CD4-positive, alpha-beta T cell (primary cell): ENCODE results near the gene ZNF324B. TPM values are rescaled to one million over a fixed set of nuclear protein-coding genes. Genes with fewer than 3 reads are reported as not detected.

Experiments used
- ATAC-seq: fragments of 200-7000 bp; cut with Tn5 transposase; one replicate; pipeline ENCODE4 v1.10.0; 2022; ENCODE audit warnings: mild to moderate bottlenecking; ENCODE audit not compliant: poor library complexity
- CTCF ChIA-PET: fragments of 350-600 bp; sonication (Branson Sonifier 250); formaldehyde crosslinking; loops from one replicate; lab custom pipeline; 2021; ENCODE audit warnings: antibody characterized with exemption, inconsistent platforms; lab: Charles Lee
- POLR2A ChIA-PET: fragments of 350-600 bp; sonication (Branson Sonifier 250); formaldehyde crosslinking; loops from one replicate; lab custom pipeline; 2021; ENCODE audit warnings: antibody characterized with exemption, inconsistent platforms; lab: Charles Lee
- DNase-seq, 14 experiments: peaks; one replicate each; pipeline ENCODE4 v3.0.0-alpha.2; 2013 to 2020; ENCODE audit warnings: mixed read lengths in 2 of 14
- H3K27ac ChIP-seq, 2 donors: one replicate each; pipeline versions ENCODE4 v1.5.1 to v1.7.0; 2013; ENCODE audit warnings: low read length in 2 of 2, low read depth in 1 of 2, mild to moderate bottlenecking in 1 of 2
- H3K27me3 ChIP-seq, 2 experiments: 1 replicate in 1 of 2; 2 replicates in 1 of 2; pipeline versions ENCODE4 v1.6.1 to v1.7.0; 2013; ENCODE audit warnings: low read length in 2 of 2, control low read depth in 1 of 2, mild to moderate bottlenecking in 1 of 2, moderate library complexity in 1 of 2; ENCODE audit not compliant: insufficient read depth in 2 of 2, control insufficient read depth in 1 of 2
- H3K36me3 ChIP-seq: one replicate; pipeline ENCODE4 v1.6.1; 2013; ENCODE audit warnings: low read length, control low read depth; ENCODE audit not compliant: insufficient read depth
- H3K4me1 ChIP-seq: one replicate; pipeline ENCODE4 v1.6.1; 2013; ENCODE audit warnings: low read length, control low read depth; ENCODE audit not compliant: insufficient read depth
- H3K4me3 ChIP-seq: one replicate; pipeline ENCODE4 v1.5.1; 2013; ENCODE audit warnings: mild to moderate bottlenecking, low read length, moderate library complexity
- H3K9me3 ChIP-seq, 2 experiments: 1 replicate in 1 of 2; 2 replicates in 1 of 2; pipeline versions ENCODE4 v1.6.1 to v1.7.0; 2013; ENCODE audit warnings: low read length in 2 of 2, mild to moderate bottlenecking in 2 of 2, control low read depth in 1 of 2, moderate library complexity in 1 of 2; ENCODE audit not compliant: control insufficient read depth in 1 of 2, insufficient read depth in 1 of 2
- H3K27ac Mint-ChIP-seq: one replicate; pipeline ENCODE4 v1.8.0; 2020; ENCODE audit warnings: mixed read lengths
- H3K27me3 Mint-ChIP-seq: one replicate; pipeline ENCODE4 v1.8.0; 2021; ENCODE audit warnings: mixed read lengths
- H3K36me3 Mint-ChIP-seq: one replicate; pipeline ENCODE4 v1.8.0; 2021; ENCODE audit warnings: low read depth, mixed read lengths
- H3K4me1 Mint-ChIP-seq: one replicate; pipeline ENCODE4 v1.8.0; 2021; ENCODE audit warnings: low read depth, mixed read lengths
- H3K4me3 Mint-ChIP-seq: one replicate; pipeline ENCODE4 v1.8.0; 2020; ENCODE audit warnings: mild to moderate bottlenecking, mixed read lengths
- H3K9me3 Mint-ChIP-seq: one replicate; pipeline ENCODE4 v1.8.0; 2020; ENCODE audit warnings: mixed read lengths
- intact Hi-C, 2 experiments: fragments of 100-400 bp; cut with DNase I in 1 of 2; cut with micrococcal nuclease in 1 of 2; formaldehyde crosslinking; loops; one replicate each; pipeline versions ENCODE4 v1.15.1 to v1.9.0; 2023 to 2025; cut with DNase I, micrococcal nuclease
- total RNA-seq, 174 experiments: library from RNA in 2 of 174; stranded (reverse) in 2 of 174; gene quantifications; one replicate each; pipeline ENCODE4 v1.2.3 and lab custom pipeline; 2021 to 2026
- TF ChIP-seq, protein P1 (sequence below): fragments of 200-600 bp; IDR thresholded peaks from one replicate; pipeline ENCODE4 v1.8.0; 2022; ENCODE audit warnings: antibody characterized with exemption, mild to moderate bottlenecking

ZNF324B gene
- total RNA-seq, 2 experiments from 2014 or later, result 6.3 to 7.6 TPM

DNA sequence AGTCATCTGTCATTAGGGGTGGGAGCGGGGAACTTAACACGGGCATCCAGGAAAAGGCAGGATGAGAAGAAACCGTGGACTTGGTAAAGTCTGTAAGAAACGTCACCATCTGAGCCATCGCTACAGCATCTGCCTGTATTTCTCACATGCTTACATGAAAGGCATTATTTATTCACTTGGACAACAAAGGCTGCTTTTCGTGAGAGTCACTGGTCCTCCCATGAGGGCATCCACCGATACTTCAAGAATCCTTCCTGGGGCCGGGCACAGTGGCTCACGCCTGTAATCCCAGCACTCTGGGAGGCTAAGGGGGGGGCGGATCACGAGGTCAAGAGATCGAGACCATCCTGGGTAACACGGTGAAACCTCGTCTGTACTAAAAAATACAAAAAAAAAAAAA lies 40.8 kb downstream of the ZNF324B start:
- no peak for ATAC-seq

DNA sequence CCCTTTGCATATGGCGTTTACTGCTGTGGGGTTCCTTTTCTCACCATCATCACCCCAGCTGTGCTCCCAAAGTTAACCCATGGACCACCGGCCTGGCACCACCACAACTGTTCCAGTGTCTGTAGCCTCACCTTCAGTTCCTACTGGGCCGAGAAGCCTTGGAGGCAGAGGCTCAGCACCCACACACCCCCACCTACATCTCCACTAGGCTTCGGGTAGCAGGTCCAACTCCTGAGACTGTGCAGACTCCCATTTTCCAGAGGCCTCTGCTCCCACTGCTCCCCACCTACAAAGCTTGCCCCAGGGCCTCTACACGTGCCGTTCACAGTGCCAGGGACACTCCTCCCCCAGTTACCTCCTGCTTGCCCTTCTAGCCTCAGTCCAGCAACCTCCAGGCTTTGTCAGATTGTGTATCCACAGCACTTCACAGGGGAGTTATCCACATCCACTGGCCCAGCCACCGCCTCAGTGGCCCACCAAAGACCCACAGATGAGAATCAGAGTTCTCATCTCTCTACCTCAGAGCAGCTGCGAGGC lies 46.3 kb downstream of the ZNF324B start:
- POLR2A ChIA-PET, result interaction anchor here (2.3 kb wide), 1 partner anchor 22 kb away, joined by 15 read pairs; the partner anchor contains the start of gene ZBTB45
- TF ChIP-seq, protein P1, sequence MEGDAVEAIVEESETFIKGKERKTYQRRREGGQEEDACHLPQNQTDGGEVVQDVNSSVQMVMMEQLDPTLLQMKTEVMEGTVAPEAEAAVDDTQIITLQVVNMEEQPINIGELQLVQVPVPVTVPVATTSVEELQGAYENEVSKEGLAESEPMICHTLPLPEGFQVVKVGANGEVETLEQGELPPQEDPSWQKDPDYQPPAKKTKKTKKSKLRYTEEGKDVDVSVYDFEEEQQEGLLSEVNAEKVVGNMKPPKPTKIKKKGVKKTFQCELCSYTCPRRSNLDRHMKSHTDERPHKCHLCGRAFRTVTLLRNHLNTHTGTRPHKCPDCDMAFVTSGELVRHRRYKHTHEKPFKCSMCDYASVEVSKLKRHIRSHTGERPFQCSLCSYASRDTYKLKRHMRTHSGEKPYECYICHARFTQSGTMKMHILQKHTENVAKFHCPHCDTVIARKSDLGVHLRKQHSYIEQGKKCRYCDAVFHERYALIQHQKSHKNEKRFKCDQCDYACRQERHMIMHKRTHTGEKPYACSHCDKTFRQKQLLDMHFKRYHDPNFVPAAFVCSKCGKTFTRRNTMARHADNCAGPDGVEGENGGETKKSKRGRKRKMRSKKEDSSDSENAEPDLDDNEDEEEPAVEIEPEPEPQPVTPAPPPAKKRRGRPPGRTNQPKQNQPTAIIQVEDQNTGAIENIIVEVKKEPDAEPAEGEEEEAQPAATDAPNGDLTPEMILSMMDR, result no peak
- no peak for ATAC-seq
- peaks cover 7% of the 10 kb centered on the region for H3K36me3 Mint-ChIP-seq
- H3K4me3 Mint-ChIP-seq, result peak overlapping the region; percentile 38
- Histone ChIP-seq H3K9me3 (peaks cover 0 to 25% of the 10 kb centered on the region in 2 experiments), H3K4me3 (no peak overlapping the region), H3K27ac (no peak overlapping the region), H3K27me3 (no peaks in the 10 kb centered on the region), H3K36me3 (no peaks in the 10 kb centered on the region), H3K4me1 (peaks cover 25% of the 10 kb centered on the region)
- intact Hi-C loops, result loop anchor here in 1 of 2 experiments (2.0 kb wide), 1 partner anchor 21 kb away; the partner anchor contains the start of gene ZNF446
- no peak overlapping the region for H3K27ac Mint-ChIP-seq
- no peak for DNase-seq
- peaks cover 16% of the 10 kb centered on the region for H3K4me1 Mint-ChIP-seq
- CTCF ChIA-PET, result no interaction called here
- no peaks in the 10 kb centered on the region for H3K27me3 Mint-ChIP-seq
- peaks cover 3% of the 10 kb centered on the region for H3K9me3 Mint-ChIP-seq

More for the DNA sequence above, 40.8 kb downstream of the ZNF324B start:
- no peaks in the 10 kb centered on the region for H3K36me3 Mint-ChIP-seq
- TF ChIP-seq, protein P1, result no peak
- POLR2A ChIA-PET, result no interaction called here
- H3K27ac ChIP-seq, result no peak overlapping the region
- no peaks in the 10 kb centered on the region for H3K4me1 Mint-ChIP-seq
- H3K4me3 ChIP-seq, result no peak overlapping the region
- no peaks in the 10 kb centered on the region for H3K4me1 ChIP-seq
- DNase-seq, result no peak
- no peaks in the 10 kb centered on the region for H3K36me3 ChIP-seq
- no peaks in the 10 kb centered on the region for H3K9me3 Mint-ChIP-seq
- CTCF ChIA-PET, result no interaction called here
- no peak overlapping the region for H3K4me3 Mint-ChIP-seq
- no peaks in the 10 kb centered on the region for H3K27me3 Mint-ChIP-seq
- no peaks in the 10 kb centered on the region for H3K27me3 ChIP-seq
- no peak overlapping the region for H3K27ac Mint-ChIP-seq
- H3K9me3 ChIP-seq, result no peaks in the 10 kb centered on the region
- intact Hi-C loops, result no loop called here

DNA sequence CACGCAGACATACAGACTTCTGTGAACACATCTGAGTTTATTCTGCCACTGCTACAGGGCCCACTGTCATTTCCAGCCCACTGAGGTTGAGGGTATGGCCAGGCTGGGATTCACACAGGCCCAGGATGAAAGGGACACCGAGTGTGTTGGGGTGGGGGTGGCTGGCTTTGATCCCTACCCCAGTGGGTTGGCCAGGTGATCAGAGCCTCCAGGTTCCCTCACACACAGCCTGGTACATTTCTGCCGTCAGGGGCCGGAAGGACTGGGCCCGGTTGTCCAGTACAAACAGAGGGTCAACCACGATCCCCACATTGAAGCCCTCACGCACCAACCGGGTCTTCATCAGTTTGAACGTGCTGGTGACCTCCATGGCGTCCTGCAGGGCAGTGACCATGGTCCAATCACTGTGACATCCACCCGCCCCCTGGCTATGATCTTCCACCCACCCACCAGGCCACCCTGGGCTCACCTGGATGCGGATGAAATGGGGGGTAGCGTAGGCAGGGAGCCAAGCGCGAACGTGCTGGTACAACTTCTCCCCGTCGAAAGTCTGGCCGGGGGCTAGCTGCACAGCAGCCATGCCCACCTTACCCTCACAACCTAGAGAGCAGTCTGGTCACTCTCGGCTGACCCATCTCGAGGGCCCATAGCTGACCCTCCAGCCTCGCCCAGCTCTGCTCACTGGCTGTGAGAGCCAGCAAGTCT lies 47.0 kb downstream of the ZNF324B start:
- peaks cover 0 to 25% of the 10 kb centered on the region in 2 experiments for H3K9me3 ChIP-seq
- no peaks in the 10 kb centered on the region for H3K27me3 Mint-ChIP-seq
- POLR2A ChIA-PET, result interaction anchor here (1.1 to 2.3 kb wide), 5 partner anchors 21 to 315 kb away, joined by 3 to 15 read pairs (median 6); partner anchors contain the start of genes ZBTB45, ZNF274, ZNF324B and ZNF497
- peaks cover 3% of the 10 kb centered on the region for H3K9me3 Mint-ChIP-seq
- ATAC-seq, result no peak
- H3K4me1 ChIP-seq, result peaks cover 25% of the 10 kb centered on the region
- peak overlapping the region; percentile 86 for H3K27ac Mint-ChIP-seq
- H3K4me1 Mint-ChIP-seq, result peaks cover 16% of the 10 kb centered on the region
- H3K36me3 ChIP-seq, result no peaks in the 10 kb centered on the region
- CTCF ChIA-PET, result interaction anchor here (1.2 to 1.5 kb wide), 2 partner anchors 16 to 89 kb away, joined by 3 to 4 read pairs; partner anchors contain the start of gene ZNF584
- peaks cover 7% of the 10 kb centered on the region for H3K36me3 Mint-ChIP-seq
- no peak for DNase-seq
- peak overlapping the region; percentile 57 for H3K4me3 ChIP-seq
- peak overlapping the region in 1 of 2 donors; percentile 79 for H3K27ac ChIP-seq
- peak overlapping the region; percentile 94 for H3K4me3 Mint-ChIP-seq
- TF ChIP-seq, protein P1, result no peak
- intact Hi-C loops, result loop anchor here in 1 of 2 experiments (1.0 to 2.0 kb wide), 2 partner anchors 22 to 58 kb away; partner anchors contain the start of genes ZNF132 and ZNF446
- no peaks in the 10 kb centered on the region for H3K27me3 ChIP-seq
